ENCODE data around the gene KRT77.

DNA sequence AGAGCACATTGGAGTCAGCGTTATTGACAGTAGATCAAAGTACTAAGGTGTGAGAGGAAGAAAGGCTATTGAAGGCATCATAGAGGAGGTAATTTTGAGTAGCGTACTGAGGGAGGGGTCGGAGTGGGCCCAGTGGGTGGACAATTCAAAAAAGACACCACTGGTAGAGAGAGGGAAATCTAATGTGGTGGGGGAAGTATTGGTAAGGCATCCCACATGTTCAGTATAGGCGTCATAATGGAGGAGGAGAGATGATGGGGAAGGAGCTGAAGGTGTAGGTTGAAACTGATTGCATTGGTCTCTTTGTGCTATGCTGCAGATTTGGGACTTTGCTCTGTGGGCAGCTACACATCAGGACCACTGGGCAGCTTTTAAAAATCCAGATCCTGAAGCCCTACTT, 23.7 kb upstream of the KRT77 start:
- TF ChIP-seq CTCF (conservative IDR thresholded peaks at IDR 0.05; ENCODE audit: low read depth, low read length) (no peak), EZH2phosphoT487 (IDR thresholded peaks at IDR 0.05; ENCODE audit: borderline replicate concordance, low read length) (no peak), EZH2 (IDR thresholded peaks at IDR 0.05; ENCODE audit: low read length, unreplicated experiment) (no peak)

All from PC-3 (cell line).